HG03064 (cell line): ENCODE data around the gene IFNA13.
"Not testable (repeated sequence)": the region's sequence is repeated elsewhere in the genome, so short reads cannot be mapped to it uniquely, and the experiment has no call there.

Experiments used
- ATAC-seq: cut with Tn5 transposase; IDR thresholded peaks from one replicate; pipeline ENCODE4 v1.9.1; 2021; ENCODE audit warnings: low read depth; ENCODE audit not compliant: unreplicated experiment

The IFNA13 gene

DNA sequence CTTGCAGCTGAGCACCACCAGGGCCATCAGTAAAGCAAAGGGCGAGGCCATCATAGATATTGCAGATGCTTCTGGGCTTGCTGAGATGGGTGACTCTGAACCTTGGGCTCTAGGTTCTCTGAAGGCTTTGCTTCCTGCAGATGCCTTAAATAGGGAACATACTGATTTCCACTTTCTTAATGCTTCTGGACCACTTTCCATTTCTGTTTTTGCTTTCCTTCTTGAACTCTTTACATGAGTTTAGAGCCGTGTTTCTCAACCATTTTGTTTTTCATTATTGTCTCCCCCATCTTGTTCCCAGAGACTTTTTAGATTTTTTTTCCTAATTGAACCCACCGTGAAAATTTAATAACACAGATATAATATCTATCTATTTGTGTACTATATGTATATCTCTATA lies at the start of gene IFNA13:
Gene IFNA13 (minus strand): TSS at position 101 of the 400 bp plus-strand sequence. CDS start 47 bp downstream, at position 54.
- ATAC-seq, result no peak

DNA sequence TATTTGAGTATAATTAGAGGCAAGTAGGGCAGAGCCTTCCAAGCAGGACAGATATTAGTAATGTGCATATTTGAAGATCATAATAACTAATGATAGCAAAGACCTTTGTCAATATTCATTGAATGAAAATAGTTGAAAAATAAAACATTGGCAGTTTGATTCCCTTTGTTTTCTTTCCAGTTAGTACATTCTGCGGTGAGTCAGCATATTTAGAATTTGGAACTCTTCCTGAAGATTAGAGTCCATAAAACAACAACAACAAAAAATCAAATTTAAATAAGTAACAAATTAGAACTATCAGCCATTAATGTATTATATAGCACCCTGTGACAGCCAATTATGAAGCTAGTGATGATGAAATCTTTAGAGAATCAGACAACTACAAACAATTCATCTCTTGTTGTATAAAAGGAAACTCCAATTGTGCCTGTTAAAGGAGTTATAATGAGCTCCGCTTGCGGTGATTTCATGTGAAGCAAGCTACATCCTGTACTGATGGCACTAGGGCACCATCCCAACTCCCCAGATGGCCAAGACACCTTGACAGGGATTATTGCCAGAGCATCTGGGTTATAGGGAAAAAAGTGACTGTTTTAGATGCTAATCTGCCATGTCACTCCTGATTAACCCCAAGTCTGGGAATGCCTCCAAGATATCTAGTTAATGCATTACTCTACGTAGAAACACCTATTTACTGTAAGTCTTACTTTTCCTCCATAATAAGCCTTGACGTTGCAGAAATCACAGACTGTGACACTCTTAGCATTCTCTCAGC lies 47.8 kb upstream of the IFNA13 start:
- ATAC-seq, result no peak

DNA sequence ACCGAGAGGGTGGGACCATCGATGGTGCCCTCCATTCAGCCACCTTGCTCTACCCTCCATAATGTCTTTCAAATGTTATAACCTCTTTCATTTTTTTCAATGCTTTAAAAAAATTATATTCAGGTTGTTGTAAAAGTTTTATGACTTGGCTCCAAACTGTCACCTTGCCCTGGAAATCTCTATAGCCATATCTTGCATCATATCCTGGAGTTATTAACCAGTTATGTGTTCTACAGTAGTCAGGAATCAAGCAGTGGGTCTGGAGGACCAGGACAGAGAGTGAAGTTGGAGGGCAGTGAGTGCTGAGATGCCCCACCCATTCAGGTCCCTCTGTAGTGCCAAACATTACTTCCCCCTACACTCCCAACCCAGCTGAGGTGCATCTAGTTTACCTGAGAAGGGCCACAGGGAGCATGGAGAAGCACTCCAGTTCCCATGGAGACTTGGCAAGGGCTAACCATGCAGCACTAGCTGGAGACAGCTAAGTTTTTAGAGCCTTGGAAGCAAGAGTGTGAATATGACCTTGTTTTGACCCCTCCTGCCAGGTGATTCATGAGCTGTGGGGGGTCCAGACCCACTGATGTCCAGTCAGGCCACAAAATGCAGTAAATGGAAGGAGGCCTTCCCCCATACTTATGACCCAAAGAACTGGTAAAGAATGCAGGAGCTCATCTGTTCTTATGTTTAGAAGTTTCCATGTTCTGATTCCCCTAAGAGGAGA lies 46.5 kb upstream of the IFNA13 start:
- ATAC-seq, result no peak

DNA sequence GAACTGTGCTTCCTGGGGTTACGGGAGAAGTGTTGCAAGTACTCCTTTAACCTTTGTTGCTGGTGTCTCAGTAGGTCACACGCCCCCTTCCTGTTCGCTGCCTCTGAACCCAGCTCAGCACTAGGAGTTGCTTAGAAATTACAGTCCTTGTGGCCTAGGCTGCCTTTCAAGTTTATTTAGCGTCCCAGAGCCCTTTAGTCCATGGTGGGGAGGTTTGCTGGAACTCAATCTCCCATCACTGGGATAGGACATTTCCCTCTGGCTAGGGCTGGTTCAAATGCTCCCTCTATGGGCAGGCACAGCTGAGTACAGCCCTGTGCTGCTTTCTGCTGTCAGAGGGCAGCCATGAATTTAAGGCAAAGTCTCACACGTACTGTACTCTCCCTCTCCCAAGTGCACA lies 45.8 kb upstream of the IFNA13 start:
- ATAC-seq, result no peak

DNA sequence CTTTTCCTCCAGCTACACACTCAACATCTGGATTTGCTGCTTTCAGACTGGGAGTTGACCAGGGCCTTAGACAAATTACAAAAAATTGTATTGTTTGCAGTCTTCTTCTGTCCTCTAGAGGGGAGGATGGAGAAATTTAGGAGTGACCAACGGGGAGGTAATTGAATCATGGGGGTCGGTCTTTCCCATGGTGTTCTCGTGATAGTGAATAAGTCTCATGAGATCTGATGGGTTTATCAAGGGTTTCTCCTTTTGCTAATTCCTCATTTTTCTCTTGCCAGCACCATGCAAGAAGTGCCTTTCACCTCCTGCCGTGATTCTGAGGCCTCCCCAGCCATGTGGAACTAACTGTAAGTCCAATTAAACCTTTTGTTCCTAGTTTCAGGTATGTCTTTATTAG lies 45.3 kb upstream of the IFNA13 start:
- no peak for ATAC-seq

DNA sequence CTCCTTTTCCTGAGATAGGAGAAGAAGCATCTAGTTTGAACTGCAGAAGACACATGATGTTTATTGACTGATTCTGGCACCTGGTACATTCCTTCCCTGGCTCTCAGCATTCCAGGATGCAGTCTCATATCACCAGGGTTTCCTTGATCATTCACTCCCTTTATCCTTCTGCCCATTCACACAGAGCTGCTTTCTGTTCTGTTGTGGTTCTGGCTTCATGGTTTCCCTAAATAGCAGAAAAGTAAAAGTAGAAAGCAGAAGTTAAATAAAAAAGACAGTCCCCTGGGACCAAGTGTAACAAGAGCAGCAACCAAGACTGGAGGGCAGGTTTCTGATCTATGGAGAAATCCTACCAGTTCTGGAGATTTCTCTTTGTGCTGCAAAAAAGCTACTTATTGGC lies 44.2 kb upstream of the IFNA13 start:
- ATAC-seq, result no peak

DNA sequence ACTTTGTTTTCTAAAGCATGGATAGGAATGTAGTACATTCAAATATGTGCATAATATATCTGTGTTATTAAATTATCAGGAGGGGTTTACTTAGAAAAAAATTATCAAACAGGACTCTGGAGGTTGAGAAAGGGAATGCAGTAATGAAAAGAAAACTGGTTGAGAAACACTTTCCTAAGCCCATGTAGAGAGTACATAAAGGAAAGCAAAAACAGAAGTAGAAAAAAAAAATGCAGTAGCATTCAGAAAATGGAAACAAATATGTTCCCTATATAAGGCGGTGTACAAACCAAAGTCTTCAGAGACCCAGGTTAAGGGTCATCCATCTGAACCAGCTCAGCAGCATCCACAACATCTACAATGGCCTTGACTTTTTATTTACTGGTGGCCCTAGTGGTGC lies 41.0 kb upstream of the IFNA13 start, which contains the start of gene IFNA8:
Gene IFNA8 (plus strand): TSS at position 301 of the 400 bp plus-strand sequence. CDS start 60 bp downstream, at position 361.
- no peak for ATAC-seq

DNA sequence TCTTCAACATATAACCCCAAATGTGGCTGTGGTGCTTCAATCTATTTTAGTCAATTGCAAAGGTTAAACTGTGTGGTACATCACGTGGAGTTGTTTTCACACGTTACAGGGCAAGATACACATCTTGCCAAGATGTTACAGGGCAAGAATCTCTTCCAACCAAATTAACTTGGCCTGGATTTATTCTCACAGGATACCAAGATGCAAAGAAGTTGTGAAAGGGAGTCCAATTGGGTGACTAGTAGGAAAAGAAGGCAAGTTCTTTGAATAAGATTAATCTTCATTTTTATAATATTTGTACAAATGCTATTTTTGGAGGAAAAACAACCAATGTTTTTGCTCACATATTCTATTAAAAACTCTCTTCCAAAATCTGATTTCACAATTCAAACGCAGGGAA lies 36.3 kb upstream of the IFNA13 start:
- ATAC-seq, result no peak

DNA sequence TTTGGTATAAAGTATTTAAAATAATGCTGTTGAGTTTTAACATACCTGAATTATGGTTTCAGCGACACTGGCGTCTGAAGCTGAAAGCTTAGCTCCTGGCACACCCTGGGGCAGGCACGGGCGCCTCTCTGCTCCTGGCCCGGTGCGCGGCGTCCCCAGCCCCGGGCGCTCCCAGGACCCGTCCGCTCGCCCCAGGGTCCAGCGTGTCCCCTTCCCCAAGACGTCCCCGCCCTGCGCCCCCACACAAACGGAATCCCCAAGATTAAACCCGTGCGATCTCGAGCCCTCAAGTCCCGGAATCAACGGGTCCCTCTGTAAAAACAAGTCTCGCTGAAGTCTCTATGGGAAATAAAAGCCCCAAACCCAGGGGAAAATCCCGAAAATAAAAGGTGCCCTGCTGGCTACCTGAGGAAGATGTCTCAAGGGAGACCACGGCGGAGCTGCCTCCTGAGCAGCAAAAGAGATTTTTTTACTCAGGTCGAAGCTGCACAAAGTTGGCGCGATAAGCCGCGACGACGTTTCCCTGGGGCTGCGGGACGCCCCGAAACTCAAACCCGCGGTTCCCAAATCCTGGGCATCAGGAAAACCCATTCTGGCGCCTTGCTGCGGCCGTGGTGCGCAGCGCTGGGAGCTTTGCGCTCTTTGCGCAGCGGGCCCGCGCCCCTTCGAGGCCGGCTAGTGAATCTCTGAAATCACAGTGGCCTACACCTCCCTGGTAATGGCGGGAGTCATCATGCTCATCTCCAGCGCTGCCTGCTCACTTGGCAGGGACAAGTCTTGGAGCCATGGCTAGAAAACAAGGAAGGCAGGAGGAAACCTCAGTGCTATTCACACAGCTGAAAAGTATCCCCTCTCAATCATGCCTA lies 34.8 kb upstream of the IFNA13 start:
- ATAC-seq, result no peak

DNA sequence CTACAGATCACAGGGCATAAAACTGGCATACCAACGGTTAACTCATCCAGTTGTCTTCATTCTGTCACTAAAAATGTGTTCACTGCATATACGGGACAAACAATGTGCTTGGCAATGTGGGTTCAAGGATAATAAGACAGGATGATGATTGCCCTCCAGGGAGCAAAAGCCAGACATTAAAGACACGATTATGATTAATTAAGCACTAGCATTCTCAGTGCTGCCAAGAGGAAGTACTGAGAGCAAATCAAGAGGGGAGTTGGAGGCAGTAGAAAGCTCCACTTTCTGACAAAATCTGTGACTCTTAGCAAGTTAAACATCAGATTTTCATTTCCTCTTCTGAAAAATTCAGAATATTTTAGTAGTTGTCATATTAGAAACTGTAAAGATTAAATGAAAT lies 32.1 kb upstream of the IFNA13 start:
- ATAC-seq, result no peak

DNA sequence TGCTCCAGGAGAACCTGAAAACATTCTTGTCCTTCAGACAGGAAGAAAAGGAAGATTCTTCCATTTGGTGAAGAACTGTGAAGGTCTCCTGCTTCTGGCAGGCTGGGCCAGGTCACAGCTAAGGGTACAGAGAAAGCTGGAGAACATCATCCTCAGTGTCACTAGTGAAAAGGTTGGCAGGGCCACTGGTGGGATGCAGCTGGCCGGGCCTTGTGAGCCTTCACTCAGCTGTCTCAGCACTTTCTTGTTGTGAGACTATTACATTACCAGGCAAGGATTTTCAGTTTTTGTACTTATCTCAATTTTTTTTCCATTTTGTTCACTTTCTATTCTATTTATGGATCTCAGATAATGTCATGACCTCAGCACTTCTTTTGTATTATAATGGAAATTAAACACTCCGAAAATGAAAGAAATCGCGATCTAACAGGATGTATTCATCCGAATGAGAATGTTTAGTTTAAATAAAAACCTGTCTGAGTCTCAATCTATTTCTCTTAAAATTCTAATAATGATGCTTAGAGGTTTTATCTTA lies 31.2 kb upstream of the IFNA13 start:
- ATAC-seq, result no peak

DNA sequence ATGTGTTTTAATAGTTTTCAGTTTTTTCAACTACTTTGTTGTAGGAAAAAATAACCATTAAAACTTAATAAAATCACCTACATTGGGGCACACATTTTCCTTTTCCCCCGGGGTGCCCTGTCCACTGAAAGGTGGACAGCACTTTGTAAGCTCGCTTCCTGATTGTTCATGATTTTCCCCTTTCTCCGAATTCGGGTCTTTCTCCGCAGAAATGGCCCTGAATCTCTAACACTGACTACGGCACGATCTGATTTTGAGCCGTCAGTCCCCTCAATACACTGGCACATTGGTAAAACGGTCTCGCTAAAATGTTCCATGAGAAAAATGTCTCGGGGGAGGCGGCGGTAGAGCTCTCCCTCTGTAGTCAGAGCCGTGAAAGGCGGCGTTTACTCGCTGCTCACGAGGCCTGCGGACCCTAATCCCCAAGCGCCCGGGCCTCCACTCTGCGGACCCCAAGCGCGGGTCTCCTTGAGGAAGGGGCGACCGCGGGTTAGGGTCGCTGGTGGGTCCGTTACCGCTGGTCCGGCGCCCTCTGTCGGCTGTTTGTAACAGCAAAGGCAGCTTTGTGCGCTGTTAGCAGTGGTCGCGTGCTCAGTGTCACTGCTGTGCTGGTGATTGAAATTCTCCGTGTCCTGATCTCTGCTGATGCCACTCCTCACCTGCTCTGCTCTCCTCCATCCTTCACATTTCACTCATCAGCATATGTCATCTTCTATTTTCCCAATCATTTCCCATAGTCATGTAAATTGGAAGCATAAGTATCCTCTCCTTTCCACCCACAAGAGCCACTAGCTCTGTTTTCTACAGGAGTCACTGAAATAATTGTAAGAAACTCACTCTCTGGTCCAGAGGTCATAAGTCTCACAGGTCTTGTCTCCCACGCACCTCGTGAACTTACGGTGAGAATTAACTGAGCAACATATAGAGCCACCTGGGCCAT lies 28.2 kb upstream of the IFNA13 start:
- peak; percentile 63 for ATAC-seq

DNA sequence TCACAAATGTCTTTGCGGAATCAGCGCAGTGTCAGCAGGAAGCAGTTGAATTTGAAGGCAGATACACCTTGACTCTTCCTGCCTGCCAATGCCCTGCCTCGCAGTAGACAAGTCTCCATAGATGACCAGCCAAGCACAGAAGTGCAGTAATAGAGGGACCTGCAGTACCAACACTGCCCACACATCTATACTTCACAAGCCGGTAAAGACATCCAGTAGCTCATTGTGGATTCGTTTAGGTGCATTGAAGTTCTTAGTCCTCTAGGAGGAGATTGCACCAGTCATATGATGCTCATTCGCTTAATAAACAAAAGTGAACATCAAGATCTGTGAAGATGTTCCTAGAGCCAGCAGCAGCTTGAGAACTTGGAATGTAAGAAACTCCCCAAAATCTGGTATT lies 24.4 kb upstream of the IFNA13 start:
- peak; percentile 73 for ATAC-seq

DNA sequence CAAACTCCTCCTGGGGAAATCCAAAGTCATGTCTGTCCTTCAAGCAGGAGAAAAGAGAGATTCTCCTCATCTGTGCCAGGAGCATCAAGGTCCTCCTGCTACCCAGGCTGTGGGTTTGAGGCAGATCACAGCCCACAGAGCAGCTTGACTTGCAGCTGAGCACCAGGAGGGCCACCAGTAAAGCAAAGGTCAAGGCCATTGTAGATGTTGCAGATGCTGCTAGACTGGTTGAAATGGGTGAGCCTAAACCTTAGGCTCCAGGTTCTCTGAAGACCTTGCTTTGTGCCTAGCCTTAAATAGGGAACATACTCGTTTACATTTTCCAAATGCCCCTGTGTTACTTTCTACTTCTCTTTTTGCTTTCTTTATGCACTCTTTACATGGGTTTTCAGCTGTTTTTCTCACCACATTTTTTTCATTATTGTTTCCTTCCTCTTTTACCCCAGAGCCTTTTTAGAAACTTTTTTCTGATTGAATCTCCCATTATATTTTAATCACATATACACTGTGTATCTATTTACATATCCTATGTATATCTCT lies 17.3 kb upstream of the IFNA13 start, which contains the start of gene IFNA2:
Gene IFNA2 (minus strand): TSS at position 268 of the 540 bp plus-strand sequence. CDS start 69 bp downstream, at position 199.
- ATAC-seq, result no peak

DNA sequence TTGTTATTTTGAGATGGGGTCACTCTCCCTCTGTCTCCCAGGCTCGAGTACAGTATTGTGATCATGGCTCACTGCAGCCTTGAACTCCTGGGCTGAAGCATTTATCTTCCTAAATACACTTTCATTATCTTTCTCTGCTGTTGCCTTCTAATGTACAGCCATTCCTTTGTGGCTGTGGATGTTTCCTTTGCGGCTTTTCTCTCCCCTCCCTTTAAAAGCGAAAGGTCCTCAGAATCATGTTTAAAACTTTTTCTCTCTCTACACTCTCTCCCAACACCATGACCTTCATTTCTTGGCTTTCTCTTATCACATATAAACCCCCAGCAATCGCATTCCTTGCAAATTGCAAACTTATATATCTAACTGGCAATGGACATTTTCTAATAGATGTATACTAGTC lies 15.8 kb upstream of the IFNA13 start:
- no peak for ATAC-seq

DNA sequence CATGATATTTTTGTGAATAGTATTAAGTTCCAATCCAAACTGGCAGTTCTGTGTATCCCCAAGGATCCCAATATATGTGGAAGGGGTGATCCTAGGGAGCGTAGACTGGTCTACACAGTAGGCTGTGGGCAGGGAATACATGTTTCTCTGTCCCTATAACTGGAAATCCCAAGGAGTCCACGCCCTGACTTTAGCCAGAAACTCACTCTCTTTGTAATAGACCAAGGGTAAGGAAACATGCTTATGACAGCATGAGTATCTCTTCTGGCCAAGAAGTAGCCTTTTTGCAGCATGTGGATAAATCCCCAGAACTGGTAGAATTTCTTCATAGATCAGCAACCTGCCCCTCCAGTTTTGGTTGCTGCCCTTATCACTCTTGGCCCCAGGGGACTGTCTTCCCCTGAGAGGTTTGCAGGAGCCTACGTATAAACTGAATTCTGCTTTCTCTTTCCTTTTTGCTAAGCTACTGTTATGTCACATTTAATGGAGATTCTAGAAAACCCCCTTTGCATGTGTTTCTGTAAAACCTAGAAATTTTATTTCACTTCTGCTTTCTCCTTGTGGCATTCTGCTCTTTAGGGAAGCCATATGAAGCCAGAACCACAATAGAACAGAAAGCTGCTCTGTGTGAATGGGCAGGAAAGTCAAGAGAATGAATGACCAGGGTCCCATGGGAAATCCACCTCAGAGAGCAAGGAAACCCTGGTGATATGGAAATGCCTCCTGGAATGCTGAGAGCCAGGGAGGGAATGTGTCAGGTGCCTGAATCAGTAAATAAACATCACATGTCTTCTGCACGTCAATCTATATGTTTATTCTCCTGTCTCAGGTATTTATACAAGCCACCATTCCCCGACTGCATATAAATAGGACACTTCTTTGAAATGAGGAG lies 13.8 kb upstream of the IFNA13 start:
- ATAC-seq, result peak; percentile 98

DNA sequence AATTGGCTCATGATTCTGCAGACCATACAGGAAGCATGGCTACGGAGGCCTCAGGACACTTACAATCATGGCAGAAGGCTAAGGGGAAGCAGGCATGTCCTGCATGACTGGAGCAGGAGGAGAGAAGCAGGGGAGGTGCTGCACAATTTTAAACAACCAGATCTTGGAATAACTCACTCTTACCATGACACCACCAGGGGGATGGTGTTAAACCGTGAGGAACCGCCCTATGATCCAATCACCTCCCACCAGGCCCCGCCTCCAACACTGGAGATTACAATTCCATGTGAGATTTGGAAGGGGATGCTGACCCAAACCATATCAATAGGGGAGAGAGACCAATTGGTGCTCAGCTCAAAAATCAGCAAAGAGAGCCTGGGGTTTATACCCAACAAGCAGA lies 3.6 kb upstream of the IFNA13 start:
- ATAC-seq, result not testable (repeated sequence)

DNA sequence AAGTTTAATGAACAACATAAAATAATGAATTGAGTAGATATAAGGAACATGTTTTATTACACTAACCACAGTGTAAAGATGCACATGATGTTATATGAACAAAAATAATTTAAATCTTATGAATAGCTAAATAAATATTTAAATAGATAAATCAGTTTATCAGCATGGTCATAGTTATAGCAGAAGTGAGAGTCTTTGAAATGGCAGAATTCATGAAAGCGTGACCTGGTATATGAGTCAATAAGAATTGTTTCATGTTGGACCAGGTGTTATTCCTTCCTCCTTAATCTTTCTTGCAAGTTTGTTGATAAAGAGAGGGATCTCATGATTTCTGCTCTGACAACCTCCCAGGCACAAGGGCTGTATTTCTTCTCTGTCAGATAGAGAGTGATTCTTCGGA lies 688 bp downstream of the IFNA13 start:
- peak; percentile 88 for ATAC-seq
